CD14-positive monocyte (primary cell): ENCODE measurements around the gene LYL1. TPM values are rescaled to one million over a fixed set of nuclear protein-coding genes. Genes with fewer than 3 reads are reported as not detected.
A peak's percentile ranks its signal among the peaks of the same experiment; 100 is the strongest.

ENCODE experiments used
- DNase-seq, 3 donors: peaks; one replicate each; pipeline ENCODE4 v3.0.0-alpha.2; 2011 to 2022
- H2AFZ ChIP-seq: 2 replicates; pipeline ENCODE4 v1.6.0; 2012; ENCODE audit warnings: mild to moderate bottlenecking, low read depth, low read length, inconsistent platforms; ENCODE audit not compliant: insufficient read depth, poor library complexity, severe bottlenecking
- H3K27ac ChIP-seq, 2 donors: 1 replicate in 1 of 2; 2 replicates in 1 of 2; pipeline ENCODE4 v1.5.1; 2012 to 2013; ENCODE audit warnings: low read length in 2 of 2, control low read depth in 1 of 2, inconsistent platforms in 1 of 2, low read depth in 1 of 2, mild to moderate bottlenecking in 1 of 2
- H3K27me3 ChIP-seq, 2 donors: one replicate each; pipeline versions ENCODE4 v1.6.0 to v1.6.1; 2011 to 2013; ENCODE audit warnings: low read length in 2 of 2; ENCODE audit not compliant: control insufficient read depth in 2 of 2, insufficient read depth in 2 of 2
- H3K36me3 ChIP-seq, 2 donors: replicated peaks in 1 of 2; 1 replicate in 1 of 2; 2 replicates in 1 of 2; pipeline versions ENCODE4 v1.5.1 to v1.6.1; 2012 to 2013; ENCODE audit warnings: low read length in 2 of 2, control low read depth in 1 of 2, inconsistent platforms in 1 of 2, mild to moderate bottlenecking in 1 of 2; ENCODE audit not compliant: insufficient read depth in 2 of 2, control insufficient read depth in 1 of 2
- H3K4me1 ChIP-seq, 2 donors: 1 replicate in 1 of 2; 2 replicates in 1 of 2; pipeline versions ENCODE4 v1.5.1 to v1.6.1; 2012 to 2013; ENCODE audit warnings: low read length in 2 of 2, control low read depth in 1 of 2, inconsistent platforms in 1 of 2, mild to moderate bottlenecking in 1 of 2, moderate library complexity in 1 of 2; ENCODE audit not compliant: insufficient read depth in 2 of 2, control insufficient read depth in 1 of 2
- H3K4me2 ChIP-seq: replicated peaks from 2 replicates; pipeline ENCODE3; 2012; ENCODE audit warnings: low read length, moderate library complexity, mild to moderate bottlenecking; ENCODE audit not compliant: poor library complexity, severe bottlenecking; ENCODE audit errors: extremely low read depth
- H3K4me3 ChIP-seq, 3 experiments: fragments of 200-600 bp in 1 of 3; sonication (generic) in 1 of 3; replicated peaks in 1 of 3; 1 replicate in 2 of 3; 2 replicates in 1 of 3; pipeline ENCODE4 v1.5.1; 2011 to 2013; ENCODE audit warnings: low read length in 3 of 3, mild to moderate bottlenecking in 3 of 3, control low read depth in 2 of 3, low read depth in 2 of 3, inconsistent platforms in 1 of 3, moderate library complexity in 1 of 3
- H3K79me2 ChIP-seq: 2 replicates; pipeline ENCODE4 v1.6.0; 2012; ENCODE audit warnings: mild to moderate bottlenecking, control low read depth, inconsistent platforms, low read length, moderate library complexity; ENCODE audit not compliant: insufficient read depth
- H3K9ac ChIP-seq: 2 replicates; pipeline ENCODE4 v1.6.0; 2017; ENCODE audit warnings: low read length, mild to moderate bottlenecking; ENCODE audit not compliant: insufficient read depth, poor library complexity, severe bottlenecking
- H3K9me3 ChIP-seq, 2 donors: replicated peaks in 1 of 2; 1 replicate in 1 of 2; 2 replicates in 1 of 2; pipeline versions ENCODE4 v1.5.1 to v1.6.1; 2012 to 2013; ENCODE audit warnings: low read length in 2 of 2, control low read depth in 1 of 2; ENCODE audit not compliant: control insufficient read depth in 1 of 2, insufficient read depth in 1 of 2
- H4K20me1 ChIP-seq: 2 replicates; pipeline ENCODE4 v1.6.0; 2012; ENCODE audit warnings: mild to moderate bottlenecking, low read length, control low read depth, moderate library complexity; ENCODE audit not compliant: insufficient read depth
- H3K27ac Mint-ChIP-seq, 7 donors: one replicate each; pipeline ENCODE4 v1.8.0; 2020; ENCODE audit warnings: mild to moderate bottlenecking in 7 of 7, mixed read lengths in 7 of 7, moderate library complexity in 6 of 7, inconsistent platforms in 2 of 7
- H3K27me3 Mint-ChIP-seq, 3 donors: one replicate each; pipeline ENCODE4 v1.8.0; 2021 to 2022; ENCODE audit warnings: low read depth in 3 of 3, mild to moderate bottlenecking in 3 of 3, mixed read lengths in 3 of 3, moderate library complexity in 3 of 3, inconsistent platforms in 1 of 3
- H3K36me3 Mint-ChIP-seq, 2 donors: one replicate each; pipeline ENCODE4 v1.8.0; 2020; ENCODE audit warnings: mixed read lengths in 2 of 2, inconsistent platforms in 1 of 2, mild to moderate bottlenecking in 1 of 2
- H3K4me1 Mint-ChIP-seq: one replicate; pipeline ENCODE4 v1.8.0; 2020; ENCODE audit warnings: mild to moderate bottlenecking, mixed read lengths
- H3K4me3 Mint-ChIP-seq, 2 donors: one replicate each; pipeline ENCODE4 v1.8.0; 2020; ENCODE audit warnings: mild to moderate bottlenecking in 2 of 2, mixed read lengths in 2 of 2, moderate library complexity in 1 of 2
- H3K9me3 Mint-ChIP-seq, 7 donors: one replicate each; pipeline ENCODE4 v1.8.0; 2020 to 2022; ENCODE audit warnings: mixed read lengths in 7 of 7, mild to moderate bottlenecking in 6 of 7, moderate library complexity in 6 of 7, inconsistent platforms in 2 of 7
- CTCF ChIP-seq: fragments of 200-600 bp; IDR thresholded peaks from one replicate; pipeline ENCODE4 v1.8.0; 2022; ENCODE audit warnings: antibody characterized with exemption, mild to moderate bottlenecking
- WGBS: methylation state at CpG from one replicate; pipeline ENCODE4 v1.1.5; 2013; ENCODE audit warnings: missing lambda C conversion rate; ENCODE audit not compliant: insufficient coverage; 5-methylcytosine and 5-hydroxymethylcytosine counted together
- intact Hi-C, 2 donors: fragments of 100-400 bp; cut with micrococcal nuclease; formaldehyde crosslinking; loops; one replicate each; pipeline versions ENCODE4 v1.15.0 to v1.15.1; 2023
- polyA plus RNA-seq, 3 donors: library from polyadenylated mRNA; depleted of rRNA in 1 of 3; unstranded in 2 of 3; stranded (reverse) in 1 of 3; fragments of 300-500 nt in 2 of 3; fragments of >200 nt in 1 of 3; fragmentation: Illumina TruSeq in 2 of 3; gene quantifications; 1 replicate in 2 of 3; 2 replicates in 1 of 3; pipeline ENCODE4 v1.2.3, GENCODE V29; 2012 to 2021

Gene LYL1
- polyA plus RNA-seq, 3 donors, result 35.7 to 51.1 (median 37.1) TPM

- Histone ChIP-seq H3K4me2 (no peak overlapping the region), H3K36me3 (no peaks in the 10 kb centered on the region), H3K9me3 (no peaks in the 10 kb centered on the region), H3K4me3 (no peak overlapping the region), H3K9ac (no peak overlapping the region), H3K4me1 (peaks cover 8 to 13% of the 10 kb centered on the region in 2 donors), H4K20me1 (no peaks in the 10 kb centered on the region), H2AFZ (no peak overlapping the region), H3K27me3 (no peaks in the 10 kb centered on the region), H3K79me2 (no peaks in the 10 kb centered on the region), H3K27ac (no peak overlapping the region)
- peaks cover 0 to 4% (median 3%) of the 10 kb centered on the region in 3 donors for H3K27me3 Mint-ChIP-seq
- 67% methylated on average over 2 of the region's 10 CpGs for WGBS
- H3K36me3 Mint-ChIP-seq, result peaks cover 4 to 6% of the 10 kb centered on the region in 2 donors
- no peak overlapping the region for H3K27ac Mint-ChIP-seq
- no peak for TF ChIP-seq CTCF
- no peaks in the 10 kb centered on the region for H3K9me3 Mint-ChIP-seq
- intact Hi-C loops, result no loop called here
- H3K4me1 Mint-ChIP-seq, result peaks cover 13% of the 10 kb centered on the region
- DNase-seq, result no peak
- no peak overlapping the region for H3K4me3 Mint-ChIP-seq
Measured at GRCh38 chr19:13078381-13078780, 24.3 kb downstream of the LYL1 start.

GRCh38 chr19:13077240-13077639, 25.4 kb downstream of the LYL1 start:
- intact Hi-C loops, result no loop called here
- DNase-seq, result no peak
- H2AFZ ChIP-seq, result no peak overlapping the region
- no peaks in the 10 kb centered on the region for H3K79me2 ChIP-seq
- 17% methylated on average over 11 of the region's 11 CpGs for WGBS
- no peak overlapping the region for H3K4me3 ChIP-seq
- no peak overlapping the region for H3K9ac ChIP-seq
- H3K27me3 ChIP-seq, result no peaks in the 10 kb centered on the region
- H3K27ac ChIP-seq, result no peak overlapping the region
- peaks cover 8 to 13% of the 10 kb centered on the region in 2 donors for H3K4me1 ChIP-seq
- H3K4me3 Mint-ChIP-seq, result no peak overlapping the region
- no peaks in the 10 kb centered on the region for H3K9me3 ChIP-seq
- no peaks in the 10 kb centered on the region for H3K36me3 ChIP-seq
- peaks cover 0 to 4% (median 3%) of the 10 kb centered on the region in 3 donors for H3K27me3 Mint-ChIP-seq
- peak overlapping the region in 3 of 7 donors; percentile 47 to 71 (median 60) for H3K27ac Mint-ChIP-seq
- H3K36me3 Mint-ChIP-seq, result peaks cover 4 to 6% of the 10 kb centered on the region in 2 donors
- no peak for TF ChIP-seq CTCF
- no peaks in the 10 kb centered on the region for H4K20me1 ChIP-seq
- H3K4me2 ChIP-seq, result no peak overlapping the region
- no peaks in the 10 kb centered on the region for H3K9me3 Mint-ChIP-seq
- peaks cover 13% of the 10 kb centered on the region for H3K4me1 Mint-ChIP-seq
